NCI-H128 (cell line): ENCODE data around the gene CHAF1B.

ENCODE experiments used
- DNase-seq: peaks from one replicate; lab custom pipeline; 2025; ENCODE audit not compliant: unreplicated experiment; lab: John Stamatoyannopoulos, UW

CHAF1B gene

DNA sequence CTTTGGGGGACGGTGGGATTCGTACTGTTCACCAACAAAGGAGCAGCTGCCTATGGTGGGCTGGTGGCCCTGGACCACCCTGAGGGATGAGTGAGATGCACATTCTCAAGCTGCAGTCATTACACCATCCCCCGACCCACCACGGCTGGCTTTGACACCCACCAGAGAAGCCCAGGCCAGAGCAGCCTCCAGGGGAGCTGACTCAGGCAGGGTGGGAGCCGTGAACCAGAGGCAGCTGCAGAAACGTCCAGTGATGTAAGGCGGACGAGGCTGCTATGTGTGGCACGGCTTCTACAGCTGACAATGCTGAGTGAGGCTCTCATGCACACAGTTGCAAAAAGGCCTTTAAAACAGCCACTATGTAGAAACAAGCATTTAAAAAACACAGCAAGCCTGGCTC, 40.1 kb downstream of the CHAF1B start:
- DNase-seq = no peak

GRCh38 chr21:36427502-36427901, 42.3 kb downstream of the CHAF1B start:
- DNase-seq = no peak

DNA sequence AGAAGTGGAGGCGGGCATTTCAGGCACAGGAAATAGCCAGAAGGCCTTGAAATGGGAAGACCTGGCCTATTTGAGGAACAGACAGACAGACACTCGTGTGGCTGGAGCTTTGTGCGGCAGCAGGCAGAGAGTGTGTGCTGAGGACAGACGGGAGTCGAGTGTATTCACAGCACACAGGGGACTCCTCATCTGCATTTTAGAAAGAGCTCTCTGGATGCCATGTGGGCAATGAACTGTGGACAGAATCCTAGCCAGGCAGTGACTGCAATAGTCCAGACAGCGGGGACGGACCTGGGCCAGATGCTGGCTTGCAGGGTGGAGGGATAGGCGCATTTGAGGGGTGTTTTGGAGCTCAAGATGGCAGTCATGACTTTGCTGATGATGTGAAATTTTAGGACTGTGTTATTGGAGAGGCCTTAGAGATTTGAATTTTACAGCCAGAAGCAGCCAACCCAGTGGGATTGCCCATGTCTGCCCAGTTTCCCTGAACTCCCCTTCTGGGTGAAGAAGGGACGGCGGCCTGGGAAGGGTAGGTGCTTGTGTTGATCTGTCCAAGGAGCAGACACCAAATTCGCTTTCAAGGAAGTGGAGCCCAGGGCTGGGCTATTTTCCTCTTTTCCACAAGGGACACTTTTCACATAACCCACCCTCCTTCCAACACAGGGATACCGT, 43.7 kb downstream of the CHAF1B start:
- no peak for DNase-seq

GRCh38 chr21:36429947-36430546, 44.9 kb downstream of the CHAF1B start:
- no peak for DNase-seq

DNA sequence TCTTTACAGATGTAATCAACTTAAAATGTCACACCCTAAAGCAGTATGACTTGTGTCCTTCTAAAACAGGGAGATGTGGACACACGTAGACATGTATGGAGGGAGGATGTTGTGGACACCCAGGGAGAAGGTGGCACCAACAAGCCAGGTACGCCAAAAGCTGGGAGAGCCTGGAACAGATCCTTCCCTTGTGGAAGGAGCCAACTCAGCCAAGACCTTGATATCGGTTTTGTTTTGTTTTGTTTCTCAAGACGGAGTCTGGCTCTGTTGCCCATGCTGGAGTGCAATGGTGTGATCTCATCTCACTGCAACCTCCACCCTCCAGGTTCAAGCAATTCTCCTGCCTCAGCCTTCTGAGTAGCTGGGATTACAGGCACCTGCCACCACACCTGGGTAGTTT, 45.6 kb downstream of the CHAF1B start:
- DNase-seq = no peak

DNA sequence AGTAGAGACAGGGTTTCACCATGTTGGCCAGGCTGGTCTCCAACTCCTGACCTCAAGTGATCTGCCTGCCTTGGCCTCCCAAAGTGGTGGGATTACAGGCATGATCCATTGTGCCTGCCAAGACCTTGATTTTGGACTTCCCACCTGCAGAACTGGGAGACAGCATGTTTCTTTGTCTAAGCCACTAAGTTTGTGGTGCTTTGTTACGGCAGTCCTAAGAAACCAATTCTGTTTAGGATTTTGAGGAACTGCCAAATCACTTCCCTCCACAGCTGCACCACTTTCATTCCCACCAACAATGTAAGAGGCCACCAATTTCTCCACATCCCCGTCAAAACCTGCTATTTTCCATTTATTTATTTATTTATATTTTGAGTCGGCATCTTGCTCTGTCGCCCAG, 46.1 kb downstream of the CHAF1B start:
- DNase-seq = no peak

DNA sequence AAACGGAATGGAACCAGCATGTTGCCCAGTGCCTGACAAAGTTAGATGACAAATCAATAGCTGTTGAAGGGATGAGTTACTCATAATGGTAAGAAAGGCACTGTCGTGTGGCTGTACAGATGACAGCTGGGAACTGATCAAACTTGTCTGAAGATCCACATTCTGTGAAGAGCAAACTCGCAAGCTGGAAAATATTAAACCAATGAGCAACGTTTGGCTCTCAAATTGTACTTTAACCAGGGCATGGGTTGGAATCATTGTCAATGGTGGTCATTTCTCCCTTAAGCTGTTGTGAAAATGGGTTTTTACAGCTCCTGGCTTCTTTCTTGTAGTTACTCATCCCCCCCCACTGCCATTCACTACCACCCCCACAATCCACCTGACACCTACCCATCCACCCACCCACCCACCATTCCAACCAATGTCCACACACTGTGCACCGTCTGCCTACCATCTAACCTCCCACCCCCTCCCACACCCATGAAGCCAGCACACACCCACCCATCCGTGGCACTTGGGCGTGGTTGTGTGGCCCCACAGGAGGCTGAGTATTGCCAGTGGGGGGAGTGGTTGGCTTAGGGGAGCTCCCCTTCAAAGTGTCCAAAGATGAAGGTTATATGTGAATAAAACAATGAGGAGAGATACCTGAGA, 48.0 kb downstream of the CHAF1B start:
- no peak for DNase-seq

- no peak for DNase-seq
Measured at GRCh38 chr21:36434144-36434543, 49.0 kb downstream of the CHAF1B start.

DNA sequence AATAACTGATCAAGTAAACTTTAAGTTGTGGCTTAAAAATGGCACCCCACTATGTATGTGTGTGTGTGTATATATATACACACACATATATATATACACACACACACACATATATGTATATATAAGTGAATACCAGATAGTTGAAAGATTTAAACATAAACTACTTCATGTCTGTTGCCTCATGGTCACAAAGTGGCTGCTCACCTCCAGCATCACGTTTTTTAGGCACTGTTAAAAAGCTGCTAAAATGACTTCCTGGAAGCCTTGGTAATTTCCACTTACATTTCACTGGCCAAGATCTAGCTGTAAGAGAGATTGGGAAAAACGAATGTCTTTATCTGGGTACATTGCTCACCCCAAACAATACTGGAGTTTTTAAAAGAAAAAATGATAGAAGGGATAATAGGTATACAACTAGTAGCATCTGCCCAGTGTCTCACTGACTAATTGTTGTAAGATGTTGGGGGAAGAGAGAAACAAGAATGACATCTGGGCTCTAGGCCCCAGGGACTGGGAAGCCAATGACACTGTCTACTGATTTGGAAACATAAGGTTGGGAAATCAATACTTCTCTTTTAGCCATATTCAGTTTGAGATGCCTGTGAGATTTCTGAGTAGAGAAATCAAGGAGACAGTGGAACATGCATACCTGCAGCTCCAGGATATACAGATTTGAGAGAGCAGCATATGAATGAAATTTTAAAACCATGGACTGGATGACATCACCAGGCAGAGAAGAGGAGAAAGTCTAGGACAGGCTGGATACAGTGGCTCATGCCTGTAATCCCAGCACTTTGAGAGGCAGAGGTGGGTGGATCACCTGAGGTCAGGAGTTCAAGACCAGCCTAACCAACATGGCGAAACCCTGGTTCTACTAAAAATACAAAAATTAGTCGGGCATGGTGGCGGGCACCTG, 51.9 kb downstream of the CHAF1B start:
- no peak for DNase-seq

- no peak for DNase-seq
Measured at GRCh38 chr21:36437745-36438128, 52.5 kb downstream of the CHAF1B start.

- no peak for DNase-seq
Measured at GRCh38 chr21:36441715-36442114, 56.5 kb downstream of the CHAF1B start.

- no peak for DNase-seq
Measured at GRCh38 chr21:36446301-36446700, 61.1 kb downstream of the CHAF1B start.

DNA sequence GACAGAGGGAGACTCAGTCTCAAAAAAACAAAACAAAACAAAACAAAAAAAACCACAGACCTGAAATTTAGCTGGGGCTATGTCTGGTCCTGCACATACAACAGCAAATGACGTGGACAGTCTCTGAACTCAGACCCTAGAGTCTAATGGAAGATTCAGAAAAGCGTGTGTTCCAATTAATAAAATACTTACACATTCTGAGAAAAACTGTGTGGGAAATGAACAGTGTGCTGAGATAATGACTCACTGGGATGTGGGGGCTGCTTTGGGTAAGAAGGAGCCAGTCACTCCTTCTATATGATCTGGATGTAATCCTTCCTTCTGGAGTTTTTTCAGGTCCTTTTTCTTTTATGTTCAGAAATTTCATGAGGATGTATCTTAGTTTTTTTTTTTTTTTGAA, 65.3 kb downstream of the CHAF1B start:
- no peak for DNase-seq

GRCh38 chr21:36451506-36451905, 66.3 kb downstream of the CHAF1B start:
- DNase-seq = no peak

GRCh38 chr21:36452281-36452825, 67.2 kb downstream of the CHAF1B start:
- DNase-seq = no peak

DNA sequence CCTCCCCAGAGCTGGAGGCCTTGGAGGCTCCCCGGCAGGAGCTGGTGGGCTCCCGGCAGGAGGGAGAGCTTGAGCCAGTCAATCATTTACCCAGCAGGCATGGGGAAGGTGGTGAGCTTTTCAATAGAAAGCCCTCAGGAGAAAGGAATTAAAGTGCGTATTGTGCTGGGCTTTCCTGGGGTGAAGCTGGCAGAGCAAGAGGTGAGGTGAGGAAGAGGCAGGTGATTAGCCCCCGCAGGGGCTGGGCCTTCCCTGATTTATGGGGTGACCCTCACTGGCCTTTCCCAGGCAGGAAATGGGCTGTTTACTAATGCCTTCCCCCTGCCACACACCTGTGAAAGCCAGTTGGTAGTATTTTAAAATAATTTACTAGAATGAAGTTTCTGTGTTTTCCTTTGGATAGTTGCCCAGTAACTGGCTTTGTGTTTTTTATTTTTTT, 68.9 kb downstream of the CHAF1B start:
- DNase-seq = no peak

DNA sequence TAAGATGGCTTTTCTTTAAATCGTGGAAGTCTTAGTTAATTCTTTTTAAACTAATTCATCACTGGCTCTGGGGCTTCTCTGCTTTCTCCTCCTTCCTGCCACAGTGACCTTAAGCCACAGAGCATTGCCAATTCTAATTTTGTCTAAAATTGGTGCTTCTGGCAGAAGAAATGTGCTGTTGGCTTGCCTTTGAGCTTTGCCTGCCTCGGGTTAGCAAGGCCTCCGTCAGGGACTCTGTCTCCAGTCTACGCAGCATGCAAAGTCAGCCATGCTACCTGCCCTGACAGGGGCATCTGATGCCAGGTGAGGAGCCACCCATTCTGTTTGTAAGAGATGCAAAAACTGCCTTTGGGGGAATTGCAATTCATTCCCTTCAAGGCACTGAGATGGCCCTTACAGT, 69.5 kb downstream of the CHAF1B start:
- DNase-seq = no peak

- DNase-seq = no peak
Measured at GRCh38 chr21:36456729-36457414, 71.7 kb downstream of the CHAF1B start.

GRCh38 chr21:36459098-36459497, 73.9 kb downstream of the CHAF1B start:
- no peak for DNase-seq

GRCh38 chr21:36460866-36461265, 75.7 kb downstream of the CHAF1B start:
- no peak for DNase-seq
